GM12875 (cell line): ENCODE results near the gene PCOLCE2.

Source experiments
- H3K4me3 ChIP-seq: one replicate; pipeline ENCODE4 v1.5.1; 2011; ENCODE audit warnings: low read depth, low read length, control low read depth
- CTCF ChIP-seq: IDR thresholded peaks from 2 replicates; pipeline ENCODE4 v1.5.1; 2011; ENCODE audit warnings: low read depth, mild to moderate bottlenecking, control low read depth, inconsistent platforms, low read length, moderate library complexity, borderline replicate concordance; ENCODE audit not compliant: insufficient read depth

PCOLCE2 gene

DNA sequence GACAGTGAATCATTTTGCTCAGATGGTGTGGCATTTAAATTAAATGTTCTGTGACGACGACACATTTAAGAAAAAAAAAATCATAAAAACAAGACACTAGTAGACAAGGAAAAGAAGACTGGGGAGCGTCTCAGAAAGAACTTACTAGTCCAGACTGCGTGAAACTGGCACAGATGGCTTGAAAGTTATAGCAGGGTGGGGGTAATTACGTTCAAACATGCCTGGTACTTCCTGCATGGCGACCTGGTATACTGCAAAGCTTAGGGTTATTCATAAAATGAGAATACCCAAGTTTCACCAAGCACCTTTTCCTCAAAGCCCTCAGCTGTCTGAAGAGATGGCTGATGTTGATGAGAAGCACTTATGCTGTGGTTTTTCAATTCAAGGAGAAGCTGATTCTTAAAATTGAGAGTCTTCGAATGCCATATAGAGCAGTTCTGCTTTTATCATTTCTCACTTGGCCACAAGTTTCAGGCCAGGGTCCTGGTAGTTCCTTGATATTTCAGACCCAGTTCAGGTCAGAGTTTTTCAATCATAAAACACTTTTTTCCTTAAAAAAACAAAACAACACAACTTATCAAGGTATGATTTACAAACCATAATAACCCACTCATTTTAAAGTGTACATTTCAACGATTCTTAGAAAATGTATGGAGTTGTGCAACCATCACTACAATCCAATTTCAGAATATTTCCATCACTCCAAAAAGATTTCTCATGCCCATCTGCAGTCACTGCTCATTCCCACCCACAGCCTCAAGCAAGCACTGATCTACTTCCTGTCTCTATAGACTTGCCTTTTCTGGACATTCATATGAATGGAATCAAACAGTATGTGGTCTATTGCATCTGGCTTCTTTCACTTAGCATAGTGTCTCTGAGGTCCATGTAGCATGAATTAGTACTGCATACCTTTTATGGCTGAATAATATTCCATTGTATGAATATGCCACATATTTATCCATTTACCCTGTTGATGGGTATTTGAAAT, 24.7 kb downstream of the PCOLCE2 start:
- H3K4me3 ChIP-seq = no peak overlapping the region
- TF ChIP-seq CTCF = no peak

DNA sequence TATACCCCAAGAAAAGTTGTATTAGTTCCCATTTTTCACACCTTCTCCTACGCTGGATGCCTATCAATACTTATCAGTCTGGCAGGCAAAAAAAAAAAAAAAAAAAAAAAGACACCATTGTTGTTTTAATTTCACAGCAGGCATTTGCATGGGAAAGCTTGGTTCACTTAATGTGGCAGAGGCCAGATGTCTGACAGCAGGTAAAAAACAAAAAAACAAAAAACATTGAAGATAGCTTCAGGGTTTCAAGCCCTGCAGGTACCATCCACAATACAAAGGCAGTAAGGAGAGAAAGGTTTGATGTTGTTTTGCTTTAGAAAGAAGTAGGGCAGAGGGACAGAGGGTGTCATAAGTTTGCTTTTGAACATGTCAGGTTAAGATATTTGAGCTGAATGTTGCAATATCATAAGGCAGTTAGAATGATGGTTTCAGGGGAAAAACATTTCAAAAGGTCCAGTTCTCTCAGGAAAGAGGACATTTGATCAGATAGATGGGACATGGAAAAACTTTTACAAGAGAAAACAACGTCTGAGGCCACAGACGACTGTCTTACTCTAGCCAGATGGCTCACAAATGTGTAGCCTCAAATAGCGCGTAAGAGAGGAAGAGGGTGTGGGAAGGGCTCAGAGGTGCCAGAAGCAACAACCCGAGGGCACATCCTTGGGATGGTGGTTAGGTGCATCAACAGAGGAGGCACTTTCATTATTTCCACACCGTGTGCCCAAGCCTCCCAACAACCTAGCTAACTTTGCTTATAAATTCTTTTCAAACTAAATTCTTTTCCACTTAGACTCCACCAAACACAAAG, 25.7 kb downstream of the PCOLCE2 start:
- no peak for TF ChIP-seq CTCF
- no peak overlapping the region for H3K4me3 ChIP-seq

DNA sequence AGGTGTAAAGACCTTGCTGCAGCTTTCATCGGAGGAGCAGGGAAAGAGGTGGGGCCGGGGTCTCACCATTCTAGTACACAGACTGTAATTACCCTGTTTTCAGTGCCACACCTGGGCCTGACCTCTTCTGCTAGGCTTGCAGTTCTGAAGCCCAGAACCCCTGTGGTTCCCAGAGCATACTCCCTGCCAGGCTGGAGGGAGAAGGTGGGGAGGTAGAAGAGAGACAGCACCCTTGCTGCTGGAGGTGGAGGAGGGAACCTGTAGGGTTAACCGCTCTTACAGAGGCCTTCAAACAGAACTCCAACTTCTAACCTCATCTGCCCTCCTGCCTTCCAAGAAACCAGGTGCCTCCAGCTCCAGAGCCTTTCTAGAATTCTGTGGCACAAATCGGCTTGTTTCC, 27.0 kb downstream of the PCOLCE2 start:
- no peak for TF ChIP-seq CTCF
- H3K4me3 ChIP-seq = no peak overlapping the region

DNA sequence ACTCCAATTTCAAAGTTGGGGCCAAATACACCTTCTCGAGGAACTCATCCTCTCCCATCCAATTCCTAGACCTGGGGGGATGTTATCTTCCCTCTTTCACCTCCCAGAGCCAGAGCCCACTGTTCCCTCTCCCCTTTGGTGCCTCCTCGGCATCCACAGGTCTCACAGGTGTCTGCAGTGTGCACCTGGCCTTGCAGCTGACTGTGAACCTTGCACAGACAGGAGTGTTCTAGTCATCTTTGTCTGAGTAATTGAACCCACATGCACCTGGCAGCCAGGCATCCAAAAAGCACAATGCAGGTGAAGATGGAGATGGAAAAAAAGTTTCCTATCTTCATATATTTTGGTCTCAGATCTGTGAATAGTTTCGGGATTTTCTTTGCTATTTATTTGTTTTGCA, 30.8 kb downstream of the PCOLCE2 start:
- H3K4me3 ChIP-seq = no peak overlapping the region
- TF ChIP-seq CTCF = no peak

DNA sequence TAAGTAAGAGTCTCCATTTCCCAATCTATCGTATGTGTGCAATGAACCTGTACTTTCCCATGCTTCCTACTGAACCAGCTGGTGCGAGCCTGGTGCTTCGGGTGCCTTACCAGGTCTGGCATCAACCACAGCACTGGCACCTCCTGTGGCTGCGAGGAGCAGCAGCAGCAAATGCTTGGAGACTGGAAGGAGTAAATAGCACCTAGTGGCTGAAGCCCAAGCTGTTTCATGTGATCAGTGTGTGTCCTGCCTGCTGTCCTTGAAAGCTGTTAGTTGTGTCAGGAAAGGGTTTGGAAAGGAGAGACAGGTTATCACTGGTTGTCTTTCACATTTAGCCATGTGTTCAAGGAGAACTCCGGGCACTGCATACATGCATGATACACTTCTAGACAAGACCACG, 31.8 kb downstream of the PCOLCE2 start:
- H3K4me3 ChIP-seq = no peak overlapping the region
- no peak for TF ChIP-seq CTCF

GRCh38 chr3:142853270-142854168, 35.4 kb downstream of the PCOLCE2 start:
- no peak overlapping the region for H3K4me3 ChIP-seq
- TF ChIP-seq CTCF = no peak
